ENCODE data around the gene ANO2. TPM values are rescaled to one million over a fixed set of nuclear protein-coding genes. Genes with fewer than 3 reads are reported as not detected.

ANO2 gene
- total RNA-seq, 2 experiments from 2014 or later: not detected

- ChIA-PET CTCF (no interaction called here), POLR2A (no interaction called here)
- Mint-ChIP-seq H3K4me3 (no peak overlapping the region), H3K36me3 (ENCODE audit: low read depth) (no peaks in the 10 kb centered on the region), H3K9me3 (no peaks in the 10 kb centered on the region), H3K27me3 (no peaks in the 10 kb centered on the region), H3K27ac (no peak overlapping the region), H3K4me1 (ENCODE audit: low read depth) (no peaks in the 10 kb centered on the region)
- intact Hi-C loops (cut with micrococcal nuclease): no loop called here
- ATAC-seq (no peak), DNase-seq (no peak)
- TF ChIP-seq, protein P1, sequence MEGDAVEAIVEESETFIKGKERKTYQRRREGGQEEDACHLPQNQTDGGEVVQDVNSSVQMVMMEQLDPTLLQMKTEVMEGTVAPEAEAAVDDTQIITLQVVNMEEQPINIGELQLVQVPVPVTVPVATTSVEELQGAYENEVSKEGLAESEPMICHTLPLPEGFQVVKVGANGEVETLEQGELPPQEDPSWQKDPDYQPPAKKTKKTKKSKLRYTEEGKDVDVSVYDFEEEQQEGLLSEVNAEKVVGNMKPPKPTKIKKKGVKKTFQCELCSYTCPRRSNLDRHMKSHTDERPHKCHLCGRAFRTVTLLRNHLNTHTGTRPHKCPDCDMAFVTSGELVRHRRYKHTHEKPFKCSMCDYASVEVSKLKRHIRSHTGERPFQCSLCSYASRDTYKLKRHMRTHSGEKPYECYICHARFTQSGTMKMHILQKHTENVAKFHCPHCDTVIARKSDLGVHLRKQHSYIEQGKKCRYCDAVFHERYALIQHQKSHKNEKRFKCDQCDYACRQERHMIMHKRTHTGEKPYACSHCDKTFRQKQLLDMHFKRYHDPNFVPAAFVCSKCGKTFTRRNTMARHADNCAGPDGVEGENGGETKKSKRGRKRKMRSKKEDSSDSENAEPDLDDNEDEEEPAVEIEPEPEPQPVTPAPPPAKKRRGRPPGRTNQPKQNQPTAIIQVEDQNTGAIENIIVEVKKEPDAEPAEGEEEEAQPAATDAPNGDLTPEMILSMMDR (IDR thresholded peaks at IDR 0.05): no peak
Observed at GRCh38 chr12:5524116-5524768, 420.8 kb downstream of the ANO2 start.

DNA sequence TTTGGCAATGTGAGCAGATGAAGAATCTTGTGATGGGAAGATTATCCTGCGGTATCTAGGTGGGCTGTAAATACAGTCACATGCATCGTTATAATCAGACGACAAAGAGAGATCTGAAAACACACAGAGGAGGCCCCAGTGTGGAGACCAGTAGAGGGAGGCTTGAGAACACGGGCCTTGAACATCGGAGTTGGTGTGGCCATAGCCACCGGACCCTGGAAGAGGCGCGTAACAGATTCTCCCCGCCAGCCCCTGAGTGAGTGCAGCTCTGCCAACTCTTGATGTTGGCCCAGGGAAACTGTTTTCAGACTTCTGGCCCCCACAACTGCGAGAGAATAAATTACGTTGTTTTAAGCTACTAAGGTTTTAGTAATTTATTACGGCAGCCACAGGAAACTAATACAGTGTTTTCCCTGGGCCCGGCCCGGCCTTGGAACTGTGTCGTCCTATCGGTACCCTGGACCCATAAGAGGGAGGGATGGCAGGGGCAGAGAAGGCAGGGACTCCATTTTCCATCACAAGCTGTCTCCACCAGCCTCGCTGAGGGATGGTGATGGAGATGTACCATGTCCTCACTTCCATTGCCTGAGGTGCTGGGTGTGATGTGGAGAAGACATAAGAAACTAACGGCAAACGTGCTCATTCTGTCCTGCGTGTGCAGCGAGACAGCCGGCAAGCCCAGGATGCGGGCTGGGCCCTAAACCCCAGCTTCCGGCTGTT lies 421.5 kb downstream of the ANO2 start:
- CTCF ChIA-PET: no interaction called here
- TF ChIP-seq, protein P1 (IDR thresholded peaks at IDR 0.05): no peak
- H3K9me3 Mint-ChIP-seq: no peaks in the 10 kb centered on the region
- intact Hi-C loops (cut with micrococcal nuclease): no loop called here
- DNase-seq (no peak), ATAC-seq (no peak)
- POLR2A ChIA-PET: no interaction called here
- H3K27me3 Mint-ChIP-seq: no peaks in the 10 kb centered on the region
- no peaks in the 10 kb centered on the region for H3K36me3 Mint-ChIP-seq (ENCODE audit: low read depth)
- no peak overlapping the region for H3K4me3 Mint-ChIP-seq
- no peaks in the 10 kb centered on the region for H3K4me1 Mint-ChIP-seq (ENCODE audit: low read depth)
- no peak overlapping the region for H3K27ac Mint-ChIP-seq

GRCh38 chr12:5522432-5523335 lies 422.4 kb downstream of the ANO2 start:
- ChIA-PET POLR2A (no interaction called here), CTCF (no interaction called here)
- Mint-ChIP-seq H3K4me3 (no peak overlapping the region), H3K36me3 (ENCODE audit: low read depth) (no peaks in the 10 kb centered on the region), H3K27me3 (no peaks in the 10 kb centered on the region), H3K9me3 (no peaks in the 10 kb centered on the region), H3K27ac (no peak overlapping the region), H3K4me1 (ENCODE audit: low read depth) (no peaks in the 10 kb centered on the region)
- no peak for ATAC-seq
- no peak for DNase-seq
- TF ChIP-seq, protein P1 (IDR thresholded peaks at IDR 0.05): no peak
- intact Hi-C loops (cut with micrococcal nuclease): no loop called here

GRCh38 chr12:5521456-5522325 lies 423.4 kb downstream of the ANO2 start:
- no peaks in the 10 kb centered on the region for H3K9me3 Mint-ChIP-seq
- no peaks in the 10 kb centered on the region for H3K36me3 Mint-ChIP-seq (ENCODE audit: low read depth)
- no peaks in the 10 kb centered on the region for H3K4me1 Mint-ChIP-seq (ENCODE audit: low read depth)
- TF ChIP-seq, protein P1 (IDR thresholded peaks at IDR 0.05): no peak
- ChIA-PET CTCF (no interaction called here), POLR2A (no interaction called here)
- no peaks in the 10 kb centered on the region for H3K27me3 Mint-ChIP-seq
- H3K27ac Mint-ChIP-seq: no peak overlapping the region
- no peak overlapping the region for H3K4me3 Mint-ChIP-seq
- DNase-seq (no peak), ATAC-seq (no peak)
- intact Hi-C loops (cut with micrococcal nuclease): no loop called here

Measured in activated CD8-positive, alpha-beta T cell treated with anti-CD3 and anti-CD28 coated beads for 36 hours (primary cell).